H7 (cell line): ENCODE data around the gene TPCN2. TPM values are rescaled to one million over a fixed set of nuclear protein-coding genes. Genes with fewer than 3 reads are reported as not detected.

Experiments used
- DNase-seq: peaks from one replicate; pipeline ENCODE4 v3.0.0; 2012
- H3K27me3 ChIP-seq: 2 replicates; pipeline ENCODE4 v1.6.0; 2011; ENCODE audit warnings: mild to moderate bottlenecking, low read length; ENCODE audit not compliant: control insufficient read depth, insufficient read depth
- H3K36me3 ChIP-seq: replicated peaks from 2 replicates; pipeline ENCODE4 v1.5.1; 2011; ENCODE audit warnings: low read length; ENCODE audit not compliant: control insufficient read depth, insufficient read depth
- H3K4me3 ChIP-seq: 2 replicates; pipeline ENCODE4 v1.5.1; 2011; ENCODE audit warnings: low read depth, mild to moderate bottlenecking, control low read depth, low read length, moderate library complexity; ENCODE audit not compliant: insufficient read depth
- total RNA-seq: library from RNA; depleted of rRNA; stranded (reverse); fragments of >200 nt; shearing (Covaris generic); gene quantifications from 2 replicates; pipeline ENCODE4 v1.2.3, GENCODE V29; 2014

Gene TPCN2
- total RNA-seq, 1 experiment from 2014 or later, result 13.2 TPM

GRCh38 chr11:69005631-69006368, 42.9 kb upstream of the TPCN2 start:
- H3K36me3 ChIP-seq, result no peaks in the 10 kb centered on the region
- peak; percentile 52 for DNase-seq
- H3K27me3 ChIP-seq, result no peaks in the 10 kb centered on the region
- H3K4me3 ChIP-seq, result no peak overlapping the region

DNA sequence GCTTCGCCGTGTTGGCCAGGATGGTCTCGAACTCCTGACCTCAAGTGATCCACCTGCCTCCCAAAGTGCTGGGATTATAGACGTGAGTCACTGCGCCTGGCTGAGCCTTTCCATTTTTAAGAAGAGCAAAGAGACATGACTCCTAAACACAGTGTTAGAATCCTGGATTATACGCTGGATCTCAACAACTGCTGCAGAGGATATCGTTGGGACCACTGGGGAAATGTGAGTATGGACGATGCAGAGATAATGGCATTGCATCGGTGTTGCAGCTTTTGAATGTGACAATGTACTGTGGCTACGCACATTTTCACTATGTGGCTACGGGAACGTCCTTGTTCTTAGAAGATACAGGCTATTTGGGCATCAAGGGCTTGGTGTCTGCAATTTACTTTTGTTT, 41.9 kb upstream of the TPCN2 start:
- no peaks in the 10 kb centered on the region for H3K27me3 ChIP-seq
- no peaks in the 10 kb centered on the region for H3K36me3 ChIP-seq
- no peak overlapping the region for H3K4me3 ChIP-seq
- no peak for DNase-seq

DNA sequence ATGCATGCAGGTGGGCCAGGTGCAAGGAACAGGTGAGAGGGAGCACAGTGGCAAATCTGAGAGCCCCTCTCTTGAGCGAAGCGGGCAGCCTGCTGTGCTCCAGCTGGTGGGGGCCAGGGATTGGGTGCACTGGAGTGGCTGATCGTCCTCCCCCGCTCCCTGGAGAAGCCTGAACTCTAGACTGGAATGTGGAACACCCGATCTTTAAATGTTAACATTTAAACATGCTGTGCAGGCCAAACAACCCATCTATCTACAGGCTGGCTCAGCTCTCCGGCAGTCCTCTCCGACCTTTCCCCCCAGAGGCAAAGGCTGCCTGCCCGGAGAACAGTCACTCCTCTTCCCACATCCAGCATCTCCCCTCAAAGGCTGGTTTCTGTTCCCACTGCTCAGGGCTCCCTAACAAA, 40.8 kb upstream of the TPCN2 start:
- Histone ChIP-seq H3K36me3 (no peaks in the 10 kb centered on the region), H3K27me3 (no peaks in the 10 kb centered on the region), H3K4me3 (no peak overlapping the region)
- peak; percentile 44 for DNase-seq

DNA sequence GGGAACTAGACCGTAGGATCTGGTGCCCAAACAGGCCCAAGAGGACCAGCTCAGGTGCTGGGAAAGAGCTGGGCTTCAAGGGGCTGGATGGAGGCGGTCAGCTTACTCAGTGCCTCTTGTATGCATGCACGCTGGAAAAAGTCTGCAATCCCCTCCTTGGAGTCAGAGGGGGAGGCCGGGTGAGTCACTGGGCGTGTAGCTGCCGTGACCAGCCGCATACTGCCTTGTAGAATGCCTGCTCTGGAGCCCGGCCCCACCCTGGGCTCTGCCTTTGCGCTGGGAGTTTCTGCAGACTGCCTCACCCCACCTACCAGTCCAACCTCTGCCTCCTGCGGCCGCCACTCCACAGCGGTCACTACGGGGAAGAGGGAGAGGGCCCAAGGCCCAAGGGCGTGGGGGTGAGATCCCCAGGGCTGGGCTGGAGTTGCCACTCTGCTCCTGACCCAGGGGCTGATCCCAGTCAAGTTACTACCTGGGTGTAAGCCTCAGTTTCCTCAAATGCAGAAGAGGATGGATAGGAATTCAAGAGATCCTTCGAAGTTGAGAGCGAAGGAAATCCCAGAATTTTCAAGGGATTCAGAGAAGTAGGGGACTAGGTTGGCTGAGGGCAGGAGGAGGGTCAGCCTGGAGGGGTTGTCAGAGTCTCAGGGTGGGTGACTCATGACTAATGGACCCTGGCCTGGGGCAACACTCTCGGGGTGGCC, 39.8 kb upstream of the TPCN2 start:
- no peaks in the 10 kb centered on the region for H3K36me3 ChIP-seq
- DNase-seq, result peak; percentile 66
- peaks cover under 1% of the 10 kb centered on the region for H3K27me3 ChIP-seq
- H3K4me3 ChIP-seq, result no peak overlapping the region

DNA sequence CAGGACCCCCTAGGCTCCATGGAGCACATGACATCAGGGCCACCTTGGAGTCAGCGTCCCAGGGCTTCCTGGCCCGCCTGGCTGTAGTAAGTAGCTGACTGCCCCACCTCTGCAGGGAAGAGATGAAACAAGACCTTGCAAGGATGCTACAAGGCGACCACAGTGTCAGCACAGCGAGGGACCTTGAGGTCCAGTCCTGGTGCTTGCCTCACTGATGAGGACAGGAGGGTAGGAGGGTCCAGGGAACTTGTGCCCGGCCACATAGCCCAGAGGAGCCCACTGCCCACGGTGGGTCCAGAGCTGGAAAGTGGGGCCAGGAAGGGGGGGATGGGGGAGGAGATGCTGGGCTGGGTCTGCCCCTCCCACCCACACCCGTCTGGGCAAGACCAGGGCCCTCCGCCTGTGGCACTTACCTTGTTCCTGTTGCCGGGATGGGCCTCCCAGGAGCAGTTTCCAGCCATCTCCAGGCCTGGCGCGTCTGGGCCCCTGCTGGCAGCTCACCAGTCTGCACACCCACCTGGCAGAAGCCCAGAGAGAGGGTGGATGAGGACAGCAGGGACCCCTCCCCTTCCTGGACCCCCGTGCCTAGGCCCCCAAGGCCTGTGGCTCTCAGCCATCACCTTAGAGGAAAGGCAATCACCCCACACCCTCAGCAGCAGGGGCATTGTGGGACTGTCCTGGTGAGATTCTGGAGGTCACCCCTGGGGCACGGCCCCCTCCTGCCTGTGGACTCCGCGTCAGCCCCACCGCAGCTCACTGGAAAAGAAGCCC, 39.1 kb upstream of the TPCN2 start:
- DNase-seq, result peak; percentile 53
- H3K27me3 ChIP-seq, result peaks cover 4% of the 10 kb centered on the region
- H3K4me3 ChIP-seq, result no peak overlapping the region
- H3K36me3 ChIP-seq, result no peaks in the 10 kb centered on the region

DNA sequence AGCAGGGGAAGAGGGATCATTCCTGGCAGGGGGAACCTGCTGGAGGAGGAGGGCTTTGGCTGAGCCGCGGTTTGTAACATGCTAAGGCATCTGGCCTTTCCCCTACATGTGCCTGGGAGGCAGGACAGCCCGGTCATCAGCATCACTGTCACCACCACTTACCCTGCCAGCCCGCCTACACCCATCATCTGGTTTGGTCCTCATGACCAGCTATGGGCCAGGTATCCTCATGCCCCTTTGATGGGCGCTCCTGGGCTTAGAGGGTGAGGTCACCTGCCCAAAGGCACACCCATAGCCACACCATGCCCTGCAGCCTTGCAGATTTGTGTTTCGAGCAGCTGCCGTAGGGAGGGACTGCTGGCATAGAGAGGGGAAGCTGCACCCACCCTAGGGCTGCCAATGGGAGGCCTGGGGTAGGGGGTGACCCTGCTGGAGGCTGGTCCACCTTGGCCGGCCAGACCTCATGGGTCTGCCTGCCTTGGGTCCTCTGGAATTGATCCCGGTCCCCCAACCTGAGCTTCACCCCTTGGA, 38.3 kb upstream of the TPCN2 start:
- Histone ChIP-seq H3K27me3 (peaks cover 4% of the 10 kb centered on the region), H3K4me3 (peak overlapping the region; percentile 28; the same call in 1 of the 2 replicates), H3K36me3 (no peaks in the 10 kb centered on the region)
- peak; percentile 63 for DNase-seq

GRCh38 chr11:69010964-69011623, 37.6 kb upstream of the TPCN2 start:
- DNase-seq, result peak; percentile 99
- H3K4me3 ChIP-seq, result peak overlapping the region; percentile 28; the same call in 1 of the 2 replicates

GRCh38 chr11:69011624-69012091, 37.1 kb upstream of the TPCN2 start:
- Histone ChIP-seq H3K36me3 (no peaks in the 10 kb centered on the region), H3K27me3 (peaks cover 4% of the 10 kb centered on the region), H3K4me3 (no peak overlapping the region)
- no peak for DNase-seq

More at GRCh38 chr11:69010964-69011623, 37.6 kb upstream of the TPCN2 start:
- Histone ChIP-seq H3K27me3 (peaks cover 4% of the 10 kb centered on the region), H3K36me3 (no peaks in the 10 kb centered on the region)

DNA sequence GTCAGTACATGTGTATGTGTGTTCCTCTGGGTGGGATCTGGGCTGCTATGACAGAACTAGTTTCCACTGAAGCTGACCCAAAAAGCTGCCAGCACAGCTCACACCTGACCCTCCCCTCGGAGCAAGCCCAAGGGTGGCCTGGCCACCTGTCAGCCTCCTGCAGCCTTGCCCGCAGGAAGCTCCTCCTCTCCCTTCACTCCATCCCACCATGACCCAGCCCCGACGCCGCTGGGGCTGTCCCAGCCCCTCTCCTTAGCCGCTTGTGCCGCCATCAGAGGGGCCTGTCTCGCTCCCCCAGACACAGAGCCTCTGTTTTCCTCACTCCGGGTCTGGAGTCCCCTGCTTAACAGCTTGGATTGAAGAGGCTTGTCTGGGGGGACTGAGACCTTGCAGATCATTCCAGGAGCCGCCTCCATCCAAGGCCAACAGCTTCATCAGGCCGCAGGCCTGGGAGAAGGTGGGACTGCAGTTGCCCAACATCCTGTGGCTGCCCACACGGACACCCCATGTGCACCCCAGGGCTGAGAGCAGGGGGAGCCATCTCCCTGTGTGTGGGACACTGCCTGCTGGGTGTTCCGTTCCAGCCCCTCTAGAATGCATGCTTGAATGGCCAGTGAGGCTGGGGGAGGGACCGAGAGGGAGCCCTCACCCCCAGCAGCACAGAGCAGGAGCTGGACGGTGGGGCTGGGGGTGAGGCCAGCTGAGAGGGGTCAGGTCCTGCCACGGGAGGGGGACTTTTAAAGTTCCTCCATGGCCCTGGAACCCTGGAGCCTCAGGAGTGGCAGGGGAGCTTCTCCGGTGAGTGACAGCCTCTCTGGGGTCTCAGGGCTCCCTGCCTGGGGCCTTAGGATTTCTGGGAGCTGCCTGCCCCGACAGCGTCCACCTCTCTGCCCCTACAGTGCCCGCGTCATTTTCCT, 36.4 kb upstream of the TPCN2 start:
- Histone ChIP-seq H3K27me3 (peaks cover 4% of the 10 kb centered on the region), H3K4me3 (peak overlapping the region; percentile 47), H3K36me3 (no peaks in the 10 kb centered on the region)
- DNase-seq, result peak; percentile 74

DNA sequence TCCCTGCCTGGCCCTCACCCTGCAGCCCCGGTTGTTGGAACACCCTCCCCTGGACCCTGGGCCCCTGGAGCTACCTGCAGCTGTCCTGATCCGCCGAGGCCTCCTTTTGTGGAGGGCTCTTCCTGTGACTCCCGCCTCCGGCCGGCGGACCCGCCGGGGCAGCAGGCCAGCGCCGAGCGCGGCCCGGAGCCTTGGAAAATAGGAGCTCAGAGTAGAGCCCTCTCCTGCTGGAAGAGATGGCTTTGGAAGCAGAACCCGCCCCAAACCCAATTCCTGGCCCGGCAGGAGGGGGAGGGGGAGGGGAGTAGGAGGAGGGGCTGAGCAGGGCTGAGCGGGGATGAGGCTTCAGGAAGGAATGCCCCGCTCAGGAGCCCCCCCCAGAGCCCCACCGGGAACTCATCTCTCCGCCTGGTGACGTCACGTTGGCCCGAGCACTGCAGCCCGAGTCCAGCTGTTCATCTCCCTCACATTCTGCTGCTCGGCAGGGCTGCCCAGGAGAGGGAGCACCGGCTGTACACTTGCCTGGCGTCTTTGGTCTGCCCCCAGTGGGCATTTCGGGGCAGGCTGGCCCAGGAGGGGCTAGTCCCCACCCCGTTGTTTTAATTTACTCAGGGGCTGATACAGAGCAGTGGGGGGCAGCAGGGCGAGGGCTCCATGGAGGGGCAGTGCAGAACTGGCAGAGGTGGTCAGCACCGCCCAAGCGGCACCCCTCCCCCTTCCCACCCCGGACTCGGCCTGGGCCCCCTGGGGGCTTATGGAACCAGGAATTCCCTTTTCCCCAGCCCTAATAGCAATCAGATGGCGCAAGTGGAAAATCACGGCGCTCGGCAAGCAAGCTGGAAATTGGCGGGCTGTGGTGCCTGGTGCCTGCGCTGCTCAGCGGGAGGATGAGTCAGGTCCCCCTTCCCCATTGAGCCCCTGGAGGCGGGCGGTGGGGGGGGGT, 35.5 kb upstream of the TPCN2 start, which contains the start of gene MRGPRF:
Gene MRGPRF (minus strand): TSS at position 238 of the 943 bp plus-strand sequence. CDS start 3,345 bp downstream, outside the sequence.
- peak; percentile 90 for DNase-seq

DNA sequence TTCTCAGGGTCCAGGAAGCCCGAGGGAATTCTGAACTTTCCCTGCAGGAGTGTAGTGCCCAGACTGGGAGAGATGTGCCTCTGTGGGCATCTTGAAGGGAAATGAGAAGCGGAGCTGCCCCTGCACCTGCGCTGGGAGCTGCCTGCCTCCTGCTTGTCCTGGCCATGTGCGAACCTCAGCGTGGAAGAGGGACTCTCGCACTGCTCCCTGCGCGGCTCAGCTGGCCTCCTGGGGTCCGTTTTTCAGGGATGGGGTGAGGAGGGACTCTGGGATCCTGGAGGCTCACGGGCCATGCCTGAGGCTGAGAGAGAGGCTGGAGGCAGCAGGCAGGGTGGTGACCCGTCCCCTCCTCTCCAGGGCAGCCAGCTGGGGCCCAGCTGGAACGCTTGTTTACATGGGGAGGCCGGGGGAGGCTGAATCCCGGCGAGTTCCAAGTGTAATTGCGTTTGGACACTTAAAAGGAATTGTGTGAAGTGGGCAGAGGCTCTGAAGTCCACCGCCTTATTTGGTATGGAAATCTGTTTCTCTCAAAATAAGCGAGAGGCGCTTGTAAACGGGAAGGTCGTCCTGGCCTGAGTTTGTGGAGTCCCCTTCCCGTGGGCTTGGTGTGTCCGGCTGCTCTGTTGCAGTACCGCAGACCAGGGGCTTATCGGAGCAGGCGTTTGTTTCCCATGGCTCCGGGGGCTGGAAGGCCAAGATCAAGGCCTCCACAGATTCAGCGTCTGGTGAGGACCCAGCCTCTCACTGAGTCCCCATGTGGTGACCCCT, 34.5 kb upstream of the TPCN2 start:
- no peak overlapping the region; the same call in 1 of the 2 replicates for H3K4me3 ChIP-seq
- no peaks in the 10 kb centered on the region for H3K36me3 ChIP-seq
- DNase-seq, result peak; percentile 67
- peaks cover 4% of the 10 kb centered on the region for H3K27me3 ChIP-seq

More for the DNA sequence above, 35.5 kb upstream of the TPCN2 start, which contains the start of gene MRGPRF:
- Histone ChIP-seq H3K4me3 (peak within 1 kb of the TSS; percentile 47), H3K27me3 (peaks cover 4% of the 10 kb centered on the region), H3K36me3 (no peaks in the 10 kb centered on the region)
